Suprapubic skin (tissue), 4 donors: ENCODE measurements around the gene EPHB3. TPM values are rescaled to one million over a fixed set of nuclear protein-coding genes. Genes with fewer than 3 reads are reported as not detected.

ENCODE experiments used
- DNase-seq, 2 donors: peaks; one replicate each; pipeline ENCODE4 v3.0.0-alpha.2; 2019; ENCODE audit warnings: low spot score in 2 of 2
- H3K27ac ChIP-seq: fragments of 200-600 bp; sonication (generic); one replicate; pipeline ENCODE4 v1.5.1; 2019
- H3K27me3 ChIP-seq: fragments of 200-600 bp; sonication (generic); one replicate; pipeline ENCODE4 v1.5.1; 2019
- H3K36me3 ChIP-seq: fragments of 200-600 bp; sonication (generic); one replicate; pipeline ENCODE4 v1.5.1; 2019
- H3K4me1 ChIP-seq: fragments of 200-600 bp; sonication (generic); one replicate; pipeline ENCODE4 v1.5.1; 2019
- H3K4me3 ChIP-seq: fragments of 200-600 bp; sonication (generic); one replicate; pipeline ENCODE4 v1.5.1; 2019; ENCODE audit warnings: mild to moderate bottlenecking
- H3K9me3 ChIP-seq: fragments of 200-600 bp; sonication (generic); one replicate; pipeline ENCODE4 v1.5.1; 2019
- EP300 ChIP-seq: sonication (generic); formaldehyde crosslinking; IDR thresholded peaks from one replicate; pipeline ENCODE4 v1.6.1; 2017; ENCODE audit warnings: antibody characterized with exemption
- POLR2A ChIP-seq, 2 donors: fragments of 450-650 bp; IDR thresholded peaks; one replicate each; pipeline ENCODE4 v1.6.1; 2017; ENCODE audit warnings: antibody characterized with exemption in 2 of 2, mild to moderate bottlenecking in 2 of 2, moderate library complexity in 2 of 2
- POLR2AphosphoS5 ChIP-seq, 3 donors: sonication (generic); formaldehyde crosslinking; IDR thresholded peaks; one replicate each; pipeline ENCODE4 v1.6.1; 2017; ENCODE audit warnings: antibody characterized with exemption in 3 of 3
- WGBS: methylation state at CpG from one replicate; pipeline ENCODE4 v1.1.5; 2018; 5-methylcytosine and 5-hydroxymethylcytosine counted together
- total RNA-seq, 4 donors: library from RNA; depleted of rRNA; stranded (reverse); fragments of >200 nt; gene quantifications; one replicate each; pipeline ENCODE4 v1.1.0, GENCODE V29; 2016
- TF ChIP-seq, protein P1 (sequence below), 2 donors: fragments of 200-600 bp in 1 of 2; fragments of 450-650 bp in 1 of 2; sonication (generic) in 1 of 2; IDR thresholded peaks; one replicate each; pipeline ENCODE4 v1.5.1; 2016 to 2019; ENCODE audit warnings: antibody characterized with exemption in 2 of 2, mild to moderate bottlenecking in 1 of 2, moderate library complexity in 1 of 2

Gene EPHB3
- total RNA-seq, 4 donors from 2014 or later, result 84.5 to 152 (median 108) TPM

DNA sequence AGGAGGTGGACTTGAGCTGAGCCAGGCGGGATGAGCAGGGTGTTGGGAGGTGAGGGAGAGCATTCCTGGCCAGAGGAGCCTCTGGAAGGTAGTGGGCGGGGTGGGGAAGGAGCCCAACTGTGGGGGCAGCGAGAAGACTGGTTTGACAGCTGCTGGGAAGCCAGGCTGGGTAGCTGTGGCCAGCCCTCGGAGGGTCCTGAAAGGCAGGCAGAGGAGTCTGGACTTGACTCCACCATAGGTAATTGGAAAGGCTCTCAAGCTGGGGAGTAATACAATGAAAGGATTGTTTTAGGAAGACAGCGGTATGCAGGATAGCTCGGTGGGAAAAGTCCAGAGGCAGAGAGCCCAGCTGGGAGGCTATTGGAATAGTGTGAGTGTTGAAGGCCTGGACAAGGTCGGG is 17.2 kb downstream of the EPHB3 start:
- peaks cover 59% of the 10 kb centered on the region for H3K4me1 ChIP-seq
- TF ChIP-seq, protein P1, sequence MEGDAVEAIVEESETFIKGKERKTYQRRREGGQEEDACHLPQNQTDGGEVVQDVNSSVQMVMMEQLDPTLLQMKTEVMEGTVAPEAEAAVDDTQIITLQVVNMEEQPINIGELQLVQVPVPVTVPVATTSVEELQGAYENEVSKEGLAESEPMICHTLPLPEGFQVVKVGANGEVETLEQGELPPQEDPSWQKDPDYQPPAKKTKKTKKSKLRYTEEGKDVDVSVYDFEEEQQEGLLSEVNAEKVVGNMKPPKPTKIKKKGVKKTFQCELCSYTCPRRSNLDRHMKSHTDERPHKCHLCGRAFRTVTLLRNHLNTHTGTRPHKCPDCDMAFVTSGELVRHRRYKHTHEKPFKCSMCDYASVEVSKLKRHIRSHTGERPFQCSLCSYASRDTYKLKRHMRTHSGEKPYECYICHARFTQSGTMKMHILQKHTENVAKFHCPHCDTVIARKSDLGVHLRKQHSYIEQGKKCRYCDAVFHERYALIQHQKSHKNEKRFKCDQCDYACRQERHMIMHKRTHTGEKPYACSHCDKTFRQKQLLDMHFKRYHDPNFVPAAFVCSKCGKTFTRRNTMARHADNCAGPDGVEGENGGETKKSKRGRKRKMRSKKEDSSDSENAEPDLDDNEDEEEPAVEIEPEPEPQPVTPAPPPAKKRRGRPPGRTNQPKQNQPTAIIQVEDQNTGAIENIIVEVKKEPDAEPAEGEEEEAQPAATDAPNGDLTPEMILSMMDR (IDR thresholded peaks at IDR 0.05), result no peak
- TF ChIP-seq EP300, result no peak
- TF ChIP-seq POLR2A (IDR thresholded peaks at IDR 0.05), result no peak
- no peak for TF ChIP-seq POLR2AphosphoS5 (IDR thresholded peaks at IDR 0.05)
- WGBS, result 71% methylated on average over 7 of the region's 7 CpGs
- peaks cover 50% of the 10 kb centered on the region for H3K36me3 ChIP-seq
- no peak overlapping the region for H3K4me3 ChIP-seq
- H3K27ac ChIP-seq, result peak overlapping the region; percentile 43
- no peak for DNase-seq
- H3K9me3 ChIP-seq, result no peaks in the 10 kb centered on the region
- H3K27me3 ChIP-seq, result no peaks in the 10 kb centered on the region

DNA sequence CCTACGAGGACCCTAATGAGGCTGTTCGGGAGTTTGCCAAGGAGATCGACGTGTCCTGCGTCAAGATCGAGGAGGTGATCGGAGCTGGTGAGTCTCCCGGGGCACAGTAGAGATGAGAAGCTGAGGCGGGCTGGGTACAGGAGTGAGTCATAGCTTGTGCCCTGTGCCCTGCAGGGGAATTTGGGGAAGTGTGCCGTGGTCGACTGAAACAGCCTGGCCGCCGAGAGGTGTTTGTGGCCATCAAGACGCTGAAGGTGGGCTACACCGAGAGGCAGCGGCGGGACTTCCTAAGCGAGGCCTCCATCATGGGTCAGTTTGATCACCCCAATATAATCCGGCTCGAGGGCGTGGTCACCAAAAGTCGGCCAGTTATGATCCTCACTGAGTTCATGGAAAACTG is 17.9 kb downstream of the EPHB3 start:
- Histone ChIP-seq H3K36me3 (peaks cover 47% of the 10 kb centered on the region), H3K4me3 (no peak overlapping the region), H3K27me3 (no peaks in the 10 kb centered on the region), H3K4me1 (peaks cover 61% of the 10 kb centered on the region), H3K9me3 (no peaks in the 10 kb centered on the region), H3K27ac (peak overlapping the region; percentile 10)
- no peak for DNase-seq
- 58% methylated on average over 22 of the region's 22 CpGs for WGBS
- TF ChIP-seq POLR2A (IDR thresholded peaks at IDR 0.05), result no peak
- no peak for TF ChIP-seq POLR2AphosphoS5 (IDR thresholded peaks at IDR 0.05)
- no peak for TF ChIP-seq EP300
- TF ChIP-seq, protein P1 (IDR thresholded peaks at IDR 0.05), result no peak

DNA sequence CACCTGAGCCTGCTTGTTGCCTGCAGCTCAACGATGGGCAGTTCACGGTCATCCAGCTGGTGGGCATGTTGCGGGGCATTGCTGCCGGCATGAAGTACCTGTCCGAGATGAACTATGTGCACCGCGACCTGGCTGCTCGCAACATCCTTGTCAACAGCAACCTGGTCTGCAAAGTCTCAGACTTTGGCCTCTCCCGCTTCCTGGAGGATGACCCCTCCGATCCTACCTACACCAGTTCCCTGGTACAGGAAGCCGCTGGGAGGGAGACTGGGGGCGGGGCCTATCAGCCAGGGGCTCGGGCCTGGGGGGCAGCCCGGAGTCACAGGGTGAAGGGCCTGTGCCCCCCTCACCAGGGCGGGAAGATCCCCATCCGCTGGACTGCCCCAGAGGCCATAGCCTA is 18.8 kb downstream of the EPHB3 start:
- peaks cover 56% of the 10 kb centered on the region for H3K4me1 ChIP-seq
- H3K9me3 ChIP-seq, result no peaks in the 10 kb centered on the region
- no peak overlapping the region for H3K27ac ChIP-seq
- no peak overlapping the region for H3K4me3 ChIP-seq
- no peak for TF ChIP-seq POLR2AphosphoS5 (IDR thresholded peaks at IDR 0.05)
- no peak for TF ChIP-seq EP300
- H3K27me3 ChIP-seq, result no peaks in the 10 kb centered on the region
- no peak for DNase-seq
- H3K36me3 ChIP-seq, result peaks cover 44% of the 10 kb centered on the region
- WGBS, result 98% methylated on average over 7 of the region's 16 CpGs

DNA sequence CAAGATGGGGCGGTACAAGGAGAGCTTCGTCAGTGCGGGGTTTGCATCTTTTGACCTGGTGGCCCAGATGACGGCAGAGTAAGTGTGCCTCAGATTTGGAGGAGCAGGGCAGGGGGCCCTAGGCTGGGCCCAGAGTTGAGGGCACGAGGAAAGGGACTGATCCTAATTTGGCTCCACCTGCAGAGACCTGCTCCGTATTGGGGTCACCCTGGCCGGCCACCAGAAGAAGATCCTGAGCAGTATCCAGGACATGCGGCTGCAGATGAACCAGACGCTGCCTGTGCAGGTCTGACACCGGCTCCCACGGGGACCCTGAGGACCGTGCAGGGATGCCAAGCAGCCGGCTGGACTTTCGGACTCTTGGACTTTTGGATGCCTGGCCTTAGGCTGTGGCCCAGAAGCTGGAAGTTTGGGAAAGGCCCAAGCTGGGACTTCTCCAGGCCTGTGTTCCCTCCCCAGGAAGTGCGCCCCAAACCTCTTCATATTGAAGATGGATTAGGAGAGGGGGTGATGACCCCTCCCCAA is 19.8 kb downstream of the EPHB3 start:
- peaks cover 36% of the 10 kb centered on the region for H3K36me3 ChIP-seq
- WGBS, result 60% methylated on average over 9 of the region's 15 CpGs
- no peak overlapping the region for H3K4me3 ChIP-seq
- no peaks in the 10 kb centered on the region for H3K9me3 ChIP-seq
- peaks cover 49% of the 10 kb centered on the region for H3K4me1 ChIP-seq
- no peaks in the 10 kb centered on the region for H3K27me3 ChIP-seq
- no peak for DNase-seq
- H3K27ac ChIP-seq, result no peak overlapping the region
- TF ChIP-seq POLR2AphosphoS5 (IDR thresholded peaks at IDR 0.05) (no peak), EP300 (no peak), POLR2A (IDR thresholded peaks at IDR 0.05) (no peak)
- TF ChIP-seq, protein P1 (IDR thresholded peaks at IDR 0.05), result no peak

DNA sequence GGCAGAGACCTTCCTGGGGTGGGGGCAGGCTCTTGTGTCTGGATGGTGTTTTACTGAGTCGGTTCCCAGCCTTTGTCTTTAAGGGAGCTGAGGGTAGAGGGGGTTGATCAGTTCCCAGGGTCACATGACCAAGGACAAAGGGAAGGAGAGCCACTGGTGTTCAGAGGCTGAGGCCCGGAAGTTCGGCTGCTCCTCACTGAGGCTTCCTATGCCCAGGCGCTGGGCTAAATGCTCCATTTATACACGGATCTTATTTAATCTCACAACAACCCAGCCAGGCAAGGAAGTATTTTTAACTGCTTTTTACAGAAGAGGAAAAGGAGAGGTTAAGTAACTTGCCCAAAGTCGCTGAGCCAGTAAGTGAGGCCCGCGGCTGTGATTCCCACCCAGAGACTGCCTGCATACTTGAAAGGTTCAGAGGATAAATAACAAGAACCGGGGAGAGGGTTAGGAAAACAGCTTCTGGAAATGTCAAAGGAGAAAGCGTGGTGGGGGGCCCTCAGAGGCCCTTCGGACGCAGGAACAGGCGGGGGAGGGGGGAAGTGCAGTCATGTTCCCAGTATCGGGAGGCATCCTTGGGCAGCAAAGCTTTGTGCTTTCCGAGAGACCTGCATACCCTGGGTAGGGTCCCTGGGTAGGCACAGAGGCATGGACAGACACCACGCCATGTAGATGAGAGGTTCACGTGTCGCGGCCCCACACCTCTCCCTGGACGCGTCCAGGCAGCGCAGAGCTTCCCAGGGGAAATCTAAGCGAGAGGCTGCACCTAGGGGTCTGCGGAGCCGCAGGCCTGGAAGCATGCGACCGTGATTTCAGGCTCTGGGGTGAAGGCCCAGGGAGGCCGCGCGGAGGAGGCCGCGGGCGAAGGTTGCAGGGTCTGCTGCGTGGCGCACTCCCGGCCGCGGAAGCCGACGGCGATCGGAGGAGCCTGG is 21.3 kb downstream of the EPHB3 start:
- H3K9me3 ChIP-seq, result no peaks in the 10 kb centered on the region
- WGBS, result 39% methylated on average over 16 of the region's 42 CpGs
- H3K27ac ChIP-seq, result peak overlapping the region; percentile 71
- peaks cover 24% of the 10 kb centered on the region for H3K36me3 ChIP-seq
- H3K4me3 ChIP-seq, result peak overlapping the region; percentile 45
- DNase-seq, result no peak
- H3K27me3 ChIP-seq, result no peaks in the 10 kb centered on the region
- peaks cover 46% of the 10 kb centered on the region for H3K4me1 ChIP-seq
- TF ChIP-seq POLR2AphosphoS5 (IDR thresholded peaks at IDR 0.05), result peak in 1 of 3 donors; percentile 38
- TF ChIP-seq, protein P1 (IDR thresholded peaks at IDR 0.05), result no peak
